ENCODE data around the gene SSH3.

The SSH3 gene

DNA sequence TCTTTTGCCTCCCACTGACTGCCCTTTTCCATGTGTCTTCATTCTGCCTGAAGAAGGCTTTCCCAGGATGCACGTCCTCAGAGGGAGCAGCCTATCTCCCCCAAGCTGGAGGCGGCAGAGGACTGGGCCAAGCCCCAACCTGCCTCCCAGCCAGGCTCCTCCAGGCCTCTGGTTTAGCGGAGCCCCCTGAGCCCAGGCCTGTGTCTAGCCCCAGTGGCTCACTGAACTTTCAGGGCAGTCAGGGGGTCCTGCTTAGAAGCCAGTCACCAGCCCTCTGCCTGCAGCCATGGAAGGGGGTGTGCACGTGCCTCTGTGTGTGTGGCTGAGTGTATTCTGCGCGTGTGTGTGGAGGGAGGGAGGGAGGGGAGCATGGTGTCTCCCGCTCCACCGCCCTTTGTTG lies 47.5 kb upstream of the SSH3 start:
- TF ChIP-seq RAD21 (IDR thresholded peaks at IDR 0.05; ENCODE audit: low read depth): no peak
- no peak for TF ChIP-seq TEAD4 (IDR thresholded peaks at IDR 0.05)
- TF ChIP-seq, protein P1, sequence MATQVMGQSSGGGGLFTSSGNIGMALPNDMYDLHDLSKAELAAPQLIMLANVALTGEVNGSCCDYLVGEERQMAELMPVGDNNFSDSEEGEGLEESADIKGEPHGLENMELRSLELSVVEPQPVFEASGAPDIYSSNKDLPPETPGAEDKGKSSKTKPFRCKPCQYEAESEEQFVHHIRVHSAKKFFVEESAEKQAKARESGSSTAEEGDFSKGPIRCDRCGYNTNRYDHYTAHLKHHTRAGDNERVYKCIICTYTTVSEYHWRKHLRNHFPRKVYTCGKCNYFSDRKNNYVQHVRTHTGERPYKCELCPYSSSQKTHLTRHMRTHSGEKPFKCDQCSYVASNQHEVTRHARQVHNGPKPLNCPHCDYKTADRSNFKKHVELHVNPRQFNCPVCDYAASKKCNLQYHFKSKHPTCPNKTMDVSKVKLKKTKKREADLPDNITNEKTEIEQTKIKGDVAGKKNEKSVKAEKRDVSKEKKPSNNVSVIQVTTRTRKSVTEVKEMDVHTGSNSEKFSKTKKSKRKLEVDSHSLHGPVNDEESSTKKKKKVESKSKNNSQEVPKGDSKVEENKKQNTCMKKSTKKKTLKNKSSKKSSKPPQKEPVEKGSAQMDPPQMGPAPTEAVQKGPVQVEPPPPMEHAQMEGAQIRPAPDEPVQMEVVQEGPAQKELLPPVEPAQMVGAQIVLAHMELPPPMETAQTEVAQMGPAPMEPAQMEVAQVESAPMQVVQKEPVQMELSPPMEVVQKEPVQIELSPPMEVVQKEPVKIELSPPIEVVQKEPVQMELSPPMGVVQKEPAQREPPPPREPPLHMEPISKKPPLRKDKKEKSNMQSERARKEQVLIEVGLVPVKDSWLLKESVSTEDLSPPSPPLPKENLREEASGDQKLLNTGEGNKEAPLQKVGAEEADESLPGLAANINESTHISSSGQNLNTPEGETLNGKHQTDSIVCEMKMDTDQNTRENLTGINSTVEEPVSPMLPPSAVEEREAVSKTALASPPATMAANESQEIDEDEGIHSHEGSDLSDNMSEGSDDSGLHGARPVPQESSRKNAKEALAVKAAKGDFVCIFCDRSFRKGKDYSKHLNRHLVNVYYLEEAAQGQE (IDR thresholded peaks at IDR 0.05; ENCODE audit: low read depth): no peak
- no peak for TF ChIP-seq TAF1 (IDR thresholded peaks at IDR 0.05; ENCODE audit: low read depth)
- no peak for TF ChIP-seq NFIC (IDR thresholded peaks at IDR 0.05)
- no peak for TF ChIP-seq ZBTB7A (IDR thresholded peaks at IDR 0.05; ENCODE audit: low read depth)
- no peak for TF ChIP-seq TCF12 (IDR thresholded peaks at IDR 0.05; ENCODE audit: low read depth)
- no peak for TF ChIP-seq FOXM1 (IDR thresholded peaks at IDR 0.05; ENCODE audit: borderline replicate concordance, low read depth)
- TF ChIP-seq EP300 (IDR thresholded peaks at IDR 0.05; ENCODE audit: borderline replicate concordance): no peak

DNA sequence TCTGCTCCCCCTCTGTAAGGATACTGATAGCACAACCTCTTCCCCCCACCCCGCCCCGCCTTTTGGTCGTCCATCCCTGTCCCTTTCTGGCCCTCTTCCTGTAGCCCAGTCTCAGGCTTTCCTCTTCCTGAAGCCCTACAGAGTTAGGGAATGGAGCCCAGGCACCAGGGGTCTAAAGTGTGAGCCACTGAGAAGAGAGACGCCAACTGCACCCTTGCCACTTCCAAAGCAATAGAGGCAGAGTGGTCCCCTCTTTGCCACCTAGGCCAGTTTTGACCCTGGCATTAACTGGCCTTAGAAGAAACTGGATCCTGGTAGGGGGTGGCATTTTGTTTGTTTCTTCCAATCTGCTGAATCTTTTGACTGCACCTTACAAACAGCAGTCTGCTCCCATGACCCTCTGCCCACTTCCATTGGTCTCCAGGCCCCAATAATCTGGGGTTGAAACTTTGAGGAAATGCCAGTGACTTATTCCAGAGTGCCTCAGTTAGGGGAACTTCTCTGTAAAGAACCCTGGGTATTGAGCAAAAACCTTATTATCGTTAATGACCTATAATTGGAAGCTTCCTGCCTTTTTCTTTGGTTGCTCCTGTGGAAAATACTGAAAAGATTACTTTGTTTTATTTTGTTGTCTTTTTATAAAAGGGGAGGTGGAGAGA lies 46.7 kb upstream of the SSH3 start:
- TF ChIP-seq, protein P2, sequence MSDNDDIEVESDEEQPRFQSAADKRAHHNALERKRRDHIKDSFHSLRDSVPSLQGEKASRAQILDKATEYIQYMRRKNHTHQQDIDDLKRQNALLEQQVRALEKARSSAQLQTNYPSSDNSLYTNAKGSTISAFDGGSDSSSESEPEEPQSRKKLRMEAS (IDR thresholded peaks at IDR 0.05): no peak
- no peak for TF ChIP-seq ZBTB7A (IDR thresholded peaks at IDR 0.05; ENCODE audit: low read depth)
- no peak for TF ChIP-seq EGR1 (IDR thresholded peaks at IDR 0.05)
- no peak for TF ChIP-seq TEAD4 (IDR thresholded peaks at IDR 0.05)
- no peak for TF ChIP-seq CREB1 (IDR thresholded peaks at IDR 0.05; ENCODE audit: low read depth)
- no peak for TF ChIP-seq TAF1 (IDR thresholded peaks at IDR 0.05; ENCODE audit: low read depth)
- TF ChIP-seq, protein P1 (IDR thresholded peaks at IDR 0.05; ENCODE audit: low read depth): no peak
- TF ChIP-seq CEBPB (IDR thresholded peaks at IDR 0.05): no peak
- no peak for TF ChIP-seq NFIC (IDR thresholded peaks at IDR 0.05)
- TF ChIP-seq YY1 (IDR thresholded peaks at IDR 0.05; ENCODE audit: low read depth): no peak
- no peak for TF ChIP-seq RAD21 (IDR thresholded peaks at IDR 0.05; ENCODE audit: low read depth)
- TF ChIP-seq TCF12 (IDR thresholded peaks at IDR 0.05; ENCODE audit: low read depth): no peak
- TF ChIP-seq, protein P3, sequence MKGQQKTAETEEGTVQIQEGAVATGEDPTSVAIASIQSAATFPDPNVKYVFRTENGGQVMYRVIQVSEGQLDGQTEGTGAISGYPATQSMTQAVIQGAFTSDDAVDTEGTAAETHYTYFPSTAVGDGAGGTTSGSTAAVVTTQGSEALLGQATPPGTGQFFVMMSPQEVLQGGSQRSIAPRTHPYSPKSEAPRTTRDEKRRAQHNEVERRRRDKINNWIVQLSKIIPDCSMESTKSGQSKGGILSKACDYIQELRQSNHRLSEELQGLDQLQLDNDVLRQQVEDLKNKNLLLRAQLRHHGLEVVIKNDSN (IDR thresholded peaks at IDR 0.05): no peak

DNA sequence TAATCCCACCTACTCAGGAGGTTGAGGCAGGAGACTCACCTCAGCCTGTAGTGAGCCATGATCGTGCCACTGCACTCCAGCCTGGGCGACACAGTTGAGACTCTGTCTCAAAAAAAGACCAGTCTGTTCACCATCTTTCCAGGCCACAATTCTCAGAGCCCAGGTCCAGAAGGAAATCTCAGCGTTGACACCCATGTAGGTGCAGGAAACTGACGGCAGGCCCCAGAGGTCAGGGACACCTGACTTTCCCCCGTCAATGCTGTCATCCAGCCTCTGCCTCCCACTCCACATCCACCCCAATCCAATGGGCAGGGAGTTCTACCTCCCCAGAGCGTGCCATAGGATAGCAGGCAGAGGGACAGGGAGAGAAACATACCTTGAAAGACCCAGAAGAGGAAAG lies 42.9 kb upstream of the SSH3 start:
- no peak for TF ChIP-seq FOXM1 (IDR thresholded peaks at IDR 0.05; ENCODE audit: borderline replicate concordance, low read depth)
- TF ChIP-seq, protein P3 (IDR thresholded peaks at IDR 0.05): no peak
- no peak for TF ChIP-seq TEAD4 (IDR thresholded peaks at IDR 0.05)
- TF ChIP-seq, protein P2 (IDR thresholded peaks at IDR 0.05): no peak

DNA sequence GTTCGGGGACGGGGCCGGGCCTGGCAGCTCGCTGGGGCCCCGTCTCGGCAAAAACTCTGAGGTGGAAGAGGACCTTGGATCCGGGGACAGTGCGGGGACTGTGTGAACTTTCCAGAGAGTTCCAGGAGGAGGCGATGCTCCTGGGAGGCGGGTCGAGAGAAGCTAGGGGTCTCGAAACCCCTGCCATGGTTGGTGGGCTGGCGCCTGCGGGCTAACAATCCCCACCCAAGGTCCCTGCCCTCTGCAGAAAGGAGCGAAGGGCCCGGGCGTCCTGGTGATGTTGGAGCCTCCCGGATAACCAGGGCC lies 41.7 kb upstream of the SSH3 start:
- TF ChIP-seq ZBTB7A (IDR thresholded peaks at IDR 0.05; ENCODE audit: low read depth) (no peak), TCF12 (IDR thresholded peaks at IDR 0.05; ENCODE audit: low read depth) (no peak)

DNA sequence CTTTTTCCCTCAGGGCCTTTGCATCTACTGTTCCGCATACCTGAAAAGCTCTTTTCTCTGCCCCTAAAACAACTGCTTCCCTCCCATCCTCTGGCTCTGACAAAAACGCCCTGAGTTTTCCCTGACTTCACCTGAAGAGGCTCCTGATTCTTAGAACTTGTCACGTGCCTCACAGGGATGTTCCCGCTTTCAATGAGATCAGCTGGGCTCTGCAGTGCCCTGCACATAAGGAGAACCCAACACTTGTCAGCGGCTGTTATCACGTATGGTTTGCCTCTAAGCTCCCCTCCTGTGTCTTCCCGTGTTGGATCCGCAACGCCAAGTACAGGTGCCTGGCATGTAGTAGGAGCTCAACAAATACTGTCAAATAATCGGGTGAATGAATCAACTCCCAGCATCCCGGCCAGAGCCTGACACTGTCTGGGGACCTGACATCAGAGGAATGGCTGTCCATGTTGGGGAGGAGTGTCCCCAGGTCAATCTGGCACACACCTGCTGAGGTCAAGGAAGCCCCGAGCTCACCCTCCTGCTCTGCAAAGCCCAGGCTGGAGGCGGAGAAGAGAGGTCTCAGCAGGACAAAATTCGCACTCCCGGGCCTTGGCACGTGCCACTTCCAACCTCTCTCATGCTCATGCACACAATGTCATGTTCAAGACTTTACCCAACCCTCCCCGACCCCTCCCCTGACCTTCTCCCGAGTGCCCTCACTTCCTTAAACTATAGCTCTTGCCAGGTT lies 41.2 kb upstream of the SSH3 start:
- TF ChIP-seq YY1 (IDR thresholded peaks at IDR 0.05; ENCODE audit: low read depth) (no peak), TEAD4 (IDR thresholded peaks at IDR 0.05) (no peak), TCF12 (IDR thresholded peaks at IDR 0.05; ENCODE audit: low read depth) (no peak), CREB1 (IDR thresholded peaks at IDR 0.05; ENCODE audit: low read depth) (no peak), NFIC (IDR thresholded peaks at IDR 0.05) (no peak), FOXM1 (IDR thresholded peaks at IDR 0.05; ENCODE audit: borderline replicate concordance, low read depth) (no peak), EP300 (IDR thresholded peaks at IDR 0.05; ENCODE audit: borderline replicate concordance) (no peak), ZBTB7A (IDR thresholded peaks at IDR 0.05; ENCODE audit: low read depth) (no peak), TAF1 (IDR thresholded peaks at IDR 0.05; ENCODE audit: low read depth) (no peak), CEBPB (IDR thresholded peaks at IDR 0.05) (no peak), EGR1 (IDR thresholded peaks at IDR 0.05) (no peak), RAD21 (IDR thresholded peaks at IDR 0.05; ENCODE audit: low read depth) (no peak)
- TF ChIP-seq, protein P2 (IDR thresholded peaks at IDR 0.05): no peak
- TF ChIP-seq, protein P3 (IDR thresholded peaks at IDR 0.05): no peak
- TF ChIP-seq, protein P1 (IDR thresholded peaks at IDR 0.05; ENCODE audit: low read depth): no peak
